GM18867 (cell line): ENCODE data around the gene NRXN3.

Experiments used
- ATAC-seq: cut with Tn5 transposase; IDR thresholded peaks from one replicate; pipeline ENCODE4 v1.9.1; 2021; ENCODE audit warnings: mild to moderate bottlenecking, moderate library complexity; ENCODE audit not compliant: unreplicated experiment

Gene NRXN3

GRCh38 chr14:79175671-79176070 lies 1005.5 kb downstream of the NRXN3 start:
- no peak for ATAC-seq

GRCh38 chr14:79177106-79177505 lies 1006.9 kb downstream of the NRXN3 start:
- no peak for ATAC-seq

GRCh38 chr14:79178719-79179118 lies 1008.5 kb downstream of the NRXN3 start:
- ATAC-seq = no peak

- ATAC-seq = no peak
Measured at GRCh38 chr14:79179985-79180384, 1009.8 kb downstream of the NRXN3 start.

GRCh38 chr14:79180656-79181055 lies 1010.5 kb downstream of the NRXN3 start:
- no peak for ATAC-seq

GRCh38 chr14:79186523-79186922 lies 1016.4 kb downstream of the NRXN3 start:
- no peak for ATAC-seq

- no peak for ATAC-seq
Measured at GRCh38 chr14:79193689-79194477, 1023.7 kb downstream of the NRXN3 start.

GRCh38 chr14:79196216-79196615 lies 1026.0 kb downstream of the NRXN3 start:
- ATAC-seq = no peak

GRCh38 chr14:79197516-79197915 lies 1027.3 kb downstream of the NRXN3 start:
- ATAC-seq = no peak

- no peak for ATAC-seq
Measured at GRCh38 chr14:79199217-79199616, 1029.0 kb downstream of the NRXN3 start.

- ATAC-seq = no peak
Measured at GRCh38 chr14:79201564-79202207, 1031.5 kb downstream of the NRXN3 start.

- no peak for ATAC-seq
Measured at GRCh38 chr14:79204591-79204990, 1034.4 kb downstream of the NRXN3 start.

- no peak for ATAC-seq
Measured at GRCh38 chr14:79209418-79209817, 1039.2 kb downstream of the NRXN3 start.

GRCh38 chr14:79225815-79226214 lies 1055.6 kb downstream of the NRXN3 start:
- no peak for ATAC-seq

GRCh38 chr14:79229383-79229909 lies 1059.3 kb downstream of the NRXN3 start:
- ATAC-seq = no peak

GRCh38 chr14:79242666-79243065 lies 1072.5 kb downstream of the NRXN3 start:
- no peak for ATAC-seq

GRCh38 chr14:79246173-79246572 lies 1076.0 kb downstream of the NRXN3 start:
- no peak for ATAC-seq

GRCh38 chr14:79248126-79248525 lies 1078.0 kb downstream of the NRXN3 start:
- ATAC-seq = no peak

GRCh38 chr14:79248771-79249170 lies 1078.6 kb downstream of the NRXN3 start:
- no peak for ATAC-seq

GRCh38 chr14:79251278-79251677 lies 1081.1 kb downstream of the NRXN3 start:
- ATAC-seq = no peak

- ATAC-seq = no peak
Measured at GRCh38 chr14:79253576-79253975, 1083.4 kb downstream of the NRXN3 start.

GRCh38 chr14:79254069-79254775 lies 1084.0 kb downstream of the NRXN3 start:
- no peak for ATAC-seq
